Articular chondrocyte of knee joint (primary cell): ENCODE results near the gene EQTN. TPM values are rescaled to one million over a fixed set of nuclear protein-coding genes. Genes with fewer than 3 reads are reported as not detected.

ENCODE experiments used
- total RNA-seq: library from RNA; depleted of rRNA; stranded (reverse); fragments of >200 nt; gene quantifications from 2 replicates; pipeline ENCODE4 v1.2.3, GENCODE V29; 2012

EQTN gene
- not detected in 2 replicates for total RNA-seq

DNA sequence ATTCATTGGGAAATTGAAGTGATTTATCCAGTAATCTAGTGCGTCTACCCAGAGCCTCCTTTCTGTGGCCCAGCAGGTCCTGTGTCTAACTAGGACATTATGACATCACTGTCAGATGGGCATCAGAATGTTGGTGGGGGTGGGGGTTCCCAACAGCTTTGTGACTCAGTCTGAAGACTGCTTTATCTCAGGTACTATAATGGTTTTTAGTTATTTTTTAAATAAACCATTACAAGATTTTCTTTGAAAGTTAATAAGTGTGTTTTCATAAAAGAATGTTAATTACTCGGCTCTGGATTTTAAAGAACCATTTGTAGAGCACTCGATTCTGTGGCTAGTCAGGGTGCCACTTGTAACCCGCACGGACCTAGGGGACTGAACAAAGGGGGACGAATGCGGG, at the start of gene EQTN:
Gene EQTN, minus strand, starts transcription at position 101 of the 400 bp plus-strand sequence. Its CDS starts 95 bp downstream, at position 6.

Other genes starting within 250 kb of the EQTN start
- gene TEK, start 187.9 kb downstream of the EQTN start, total RNA-seq, result 0.78 and 1.4 TPM in 2 replicates
- not detected in 2 replicates for gene IFNK, start 227.1 kb upstream of the EQTN start, total RNA-seq
- 0.13 and 0.22 TPM in 2 replicates for gene MOB3B, start 232.7 kb upstream of the EQTN start, total RNA-seq